H9 (cell line): ENCODE results near the gene FHOD3. TPM values are rescaled to one million over a fixed set of nuclear protein-coding genes. Genes with fewer than 3 reads are reported as not detected.
A peak's percentile ranks its signal among the peaks of the same experiment; 100 is the strongest.

Experiments
- DNase-seq: peaks from one replicate; pipeline ENCODE4 v3.0.0-alpha.2; 2017
- H2AFZ ChIP-seq: one replicate; pipeline ENCODE4 v1.6.1; 2013; ENCODE audit warnings: mild to moderate bottlenecking, low read length, control low read depth, moderate library complexity
- H2AK5ac ChIP-seq: 2 replicates; pipeline ENCODE4 v1.6.1; 2013; ENCODE audit warnings: low read length, control low read depth, mixed read lengths; ENCODE audit not compliant: insufficient read length
- H2BK120ac ChIP-seq: one replicate; pipeline ENCODE4 v1.6.1; 2013; ENCODE audit warnings: low read depth, mild to moderate bottlenecking, low read length, control low read depth, inconsistent platforms; ENCODE audit not compliant: poor library complexity, severe bottlenecking
- H2BK12ac ChIP-seq: 2 replicates; pipeline ENCODE4 v1.6.1; 2013; ENCODE audit warnings: low read length, control low read depth, mixed read lengths, low read depth; ENCODE audit not compliant: insufficient read length
- H2BK15ac ChIP-seq: 2 replicates; pipeline ENCODE4 v1.6.1; 2013; ENCODE audit warnings: low read depth, low read length, control low read depth
- H2BK20ac ChIP-seq: one replicate; pipeline ENCODE4 v1.6.1; 2013; ENCODE audit warnings: low read depth, mild to moderate bottlenecking, low read length, control low read depth, inconsistent platforms; ENCODE audit not compliant: poor library complexity, severe bottlenecking
- H2BK5ac ChIP-seq: 2 replicates; pipeline ENCODE4 v1.6.1; 2013; ENCODE audit warnings: low read length, control low read depth, mixed read lengths; ENCODE audit not compliant: insufficient read length
- H3K14ac ChIP-seq: 2 replicates; pipeline ENCODE4 v1.6.1; 2013; ENCODE audit warnings: low read length, control low read depth; ENCODE audit not compliant: insufficient read depth
- H3K18ac ChIP-seq: 2 replicates; pipeline ENCODE4 v1.6.1; 2013; ENCODE audit warnings: low read depth, mild to moderate bottlenecking, mixed read lengths, low read length, control low read depth; ENCODE audit not compliant: insufficient read length
- H3K23ac ChIP-seq: 2 replicates; pipeline ENCODE4 v1.6.1; 2013; ENCODE audit warnings: low read length, control low read depth, mixed read lengths, low read depth; ENCODE audit not compliant: insufficient read length
- H3K23me2 ChIP-seq: 2 replicates; pipeline ENCODE4 v1.6.1; 2013; ENCODE audit warnings: low read depth, mild to moderate bottlenecking, mixed read lengths, low read length, control low read depth; ENCODE audit not compliant: insufficient read length, poor library complexity, severe bottlenecking
- H3K27ac ChIP-seq: 2 replicates; pipeline ENCODE4 v1.5.1; 2013; ENCODE audit warnings: low read length, control low read depth, mixed read lengths, low read depth; ENCODE audit not compliant: insufficient read length
- H3K27me3 ChIP-seq: 2 replicates; pipeline ENCODE4 v1.6.1; 2013; ENCODE audit warnings: low read length, control low read depth, inconsistent platforms; ENCODE audit not compliant: insufficient read depth
- H3K4ac ChIP-seq: 2 replicates; pipeline ENCODE4 v1.6.1; 2013; ENCODE audit warnings: low read depth, mild to moderate bottlenecking, control low read depth, inconsistent platforms, low read length, moderate library complexity
- H3K4me1 ChIP-seq: 2 replicates; pipeline ENCODE4 v1.6.1; 2013; ENCODE audit warnings: low read length, control low read depth, inconsistent platforms; ENCODE audit not compliant: insufficient read depth
- H3K4me2 ChIP-seq: 2 replicates; pipeline ENCODE4 v1.6.1; 2013; ENCODE audit warnings: low read length, control low read depth, mixed read lengths; ENCODE audit not compliant: insufficient read length, insufficient read depth
- H3K56ac ChIP-seq: 2 replicates; pipeline ENCODE4 v1.6.1; 2013; ENCODE audit warnings: low read depth, mild to moderate bottlenecking, mixed read lengths, low read length, control low read depth; ENCODE audit not compliant: insufficient read length
- H3K79me1 ChIP-seq: 2 replicates; pipeline ENCODE4 v1.6.1; 2013; ENCODE audit warnings: low read depth, mild to moderate bottlenecking, moderate library complexity, low read length, control low read depth, inconsistent platforms; ENCODE audit not compliant: insufficient read depth, poor library complexity, severe bottlenecking
- H3K79me2 ChIP-seq: 2 replicates; pipeline ENCODE4 v1.6.1; 2013; ENCODE audit warnings: low read length, control low read depth, inconsistent platforms; ENCODE audit not compliant: insufficient read depth
- H3K9ac ChIP-seq: 2 replicates; pipeline ENCODE4 v1.6.1; 2013; ENCODE audit warnings: low read length, control low read depth, mixed read lengths; ENCODE audit not compliant: insufficient read length; ENCODE audit errors: extremely low read depth
- H3K9me3 ChIP-seq: one replicate; pipeline ENCODE4 v1.6.1; 2013; ENCODE audit warnings: low read depth, low read length, inconsistent platforms; ENCODE audit not compliant: control insufficient read depth
- H3T11ph ChIP-seq: one replicate; pipeline ENCODE4 v1.6.1; 2013; ENCODE audit warnings: mild to moderate bottlenecking, low read length, control low read depth, inconsistent platforms
- H4K20me1 ChIP-seq: one replicate; pipeline ENCODE4 v1.6.1; 2013; ENCODE audit not compliant: control insufficient read depth, insufficient read length, insufficient read depth
- H4K5ac ChIP-seq: 2 replicates; pipeline ENCODE4 v1.6.1; 2013; ENCODE audit warnings: low read depth, mild to moderate bottlenecking, mixed read lengths, low read length, control low read depth; ENCODE audit not compliant: insufficient read length
- H4K8ac ChIP-seq: replicated peaks from 2 replicates; pipeline ENCODE4 v1.6.1; 2013; ENCODE audit warnings: low read length, control low read depth, mixed read lengths, low read depth; ENCODE audit not compliant: insufficient read length
- H4K91ac ChIP-seq: 2 replicates; pipeline ENCODE4 v1.6.1; 2013; ENCODE audit warnings: low read depth, mild to moderate bottlenecking, moderate library complexity, mixed read lengths, low read length, control low read depth; ENCODE audit not compliant: insufficient read length
- H3K27ac Mint-ChIP-seq, 3 experiments: 2 replicates in 2 of 3; 3 replicates in 1 of 3; pipeline ENCODE4 v1.8.0; 2020 to 2021; ENCODE audit warnings: mixed read lengths in 3 of 3, mild to moderate bottlenecking in 1 of 3, moderate library complexity in 1 of 3
- H3K27me3 Mint-ChIP-seq: 2 replicates; pipeline ENCODE4 v1.8.0; 2021; ENCODE audit warnings: low read depth, mild to moderate bottlenecking, moderate library complexity, mixed read lengths
- H3K36me3 Mint-ChIP-seq, 3 experiments: 2 replicates in 2 of 3; 3 replicates in 1 of 3; pipeline ENCODE4 v1.8.0; 2020 to 2021; ENCODE audit warnings: low read depth in 3 of 3, mixed read lengths in 3 of 3; ENCODE audit not compliant: insufficient read depth in 1 of 3
- H3K4me1 Mint-ChIP-seq, 2 experiments: 2 replicates each; pipeline ENCODE4 v1.8.0; 2020; ENCODE audit warnings: mixed read lengths in 2 of 2
- H3K4me3 Mint-ChIP-seq, 2 experiments: 2 replicates in 1 of 2; 3 replicates in 1 of 2; pipeline ENCODE4 v1.8.0; 2020 to 2021; ENCODE audit warnings: mild to moderate bottlenecking in 2 of 2, mixed read lengths in 2 of 2, moderate library complexity in 1 of 2
- H3K9me3 Mint-ChIP-seq, 2 experiments: 2 replicates in 1 of 2; 3 replicates in 1 of 2; pipeline ENCODE4 v1.8.0; 2020; ENCODE audit warnings: mild to moderate bottlenecking in 2 of 2, mixed read lengths in 2 of 2, moderate library complexity in 1 of 2
- CTCF ChIP-seq: fragments of 200-600 bp; sonication (generic); conservative IDR thresholded peaks from 3 replicates; pipeline ENCODE4 v1.8.0; 2021; ENCODE audit warnings: antibody characterized with exemption, mild to moderate bottlenecking
- WGBS: extraction: QIAGEN DNeasy Blood & Tissue Kit; methylation state at CpG from one replicate; pipeline ENCODE4 v1.1.7; 2013; ENCODE audit warnings: missing lambda C conversion rate, low lambda C conversion rate, mixed read lengths; ENCODE audit not compliant: insufficient read length; ENCODE audit errors: extremely low coverage; 5-methylcytosine and 5-hydroxymethylcytosine counted together
- total RNA-seq: library from RNA; stranded (reverse); gene quantifications from 2 replicates; pipeline ENCODE4 v1.2.1, GENCODE V29; 2021

Gene FHOD3
- total RNA-seq, 1 experiment from 2014 or later = 8.0 TPM

GRCh38 chr18:36580874-36581750 is 283.6 kb downstream of the FHOD3 start:
- Histone ChIP-seq H3K23ac (no peak overlapping the region), H2BK20ac (no peak overlapping the region), H4K91ac (no peak overlapping the region), H3K79me1 (no peaks in the 10 kb centered on the region), H2BK12ac (no peak overlapping the region), H4K20me1 (no peaks in the 10 kb centered on the region), H2BK5ac (no peak overlapping the region), H3K23me2 (no peaks in the 10 kb centered on the region), H2BK15ac (no peak overlapping the region), H3K18ac (no peak overlapping the region), H2AK5ac (no peak overlapping the region), H4K5ac (no peak overlapping the region), H3K14ac (no peak overlapping the region), H3K27ac (no peak overlapping the region), H3K4me2 (no peak overlapping the region), H2AFZ (no peak overlapping the region), H3K4me1 (peaks cover 6% of the 10 kb centered on the region; the same call in 1 of the 2 replicates), H3K9me3 (no peaks in the 10 kb centered on the region), H3K79me2 (no peaks in the 10 kb centered on the region), H3K27me3 (no peaks in the 10 kb centered on the region), H4K8ac (no peak overlapping the region), H3K56ac (no peak overlapping the region), H3T11ph (no peak overlapping the region), H3K9ac (no peak overlapping the region), H3K4ac (no peak overlapping the region), H2BK120ac (no peak overlapping the region)
- WGBS = no CpG with 5 or more reads among the region's 6 CpGs
- Mint-ChIP-seq H3K9me3 (peaks cover 11 to 12% of the 10 kb centered on the region in 2 experiments), H3K4me3 (no peak overlapping the region), H3K27ac (peak overlapping the region in 1 of 3 experiments; percentile 81; a peak in 1 of 7 replicates), H3K36me3 (peaks cover 7 to 34% (median 19%) of the 10 kb centered on the region in 3 experiments), H3K4me1 (peaks cover 38 to 46% of the 10 kb centered on the region in 2 experiments), H3K27me3 (no peaks in the 10 kb centered on the region)
- TF ChIP-seq CTCF = no peak
- DNase-seq = no peak
